ENCODE measurements around the gene TOR1B.

DNA sequence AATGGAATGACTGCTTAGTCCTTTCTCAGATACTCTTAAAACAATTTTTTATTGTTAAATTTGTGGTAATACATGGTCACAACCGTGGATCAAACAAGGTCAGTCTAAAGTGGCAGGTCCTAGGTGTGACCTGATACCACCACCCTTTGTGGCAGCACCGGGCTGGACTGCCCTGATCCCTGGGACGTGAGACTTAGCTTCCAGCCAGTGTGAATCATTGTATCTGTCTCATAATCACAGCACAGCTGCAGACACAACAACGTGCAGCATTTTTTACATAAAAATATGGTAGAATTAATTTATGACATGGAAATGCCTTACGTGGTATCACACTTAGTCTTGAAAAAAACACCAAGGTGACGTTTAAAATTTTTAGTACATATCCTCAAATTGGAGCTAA, 7.8 kb downstream of the TOR1B start:
- TF ChIP-seq, protein P1, sequence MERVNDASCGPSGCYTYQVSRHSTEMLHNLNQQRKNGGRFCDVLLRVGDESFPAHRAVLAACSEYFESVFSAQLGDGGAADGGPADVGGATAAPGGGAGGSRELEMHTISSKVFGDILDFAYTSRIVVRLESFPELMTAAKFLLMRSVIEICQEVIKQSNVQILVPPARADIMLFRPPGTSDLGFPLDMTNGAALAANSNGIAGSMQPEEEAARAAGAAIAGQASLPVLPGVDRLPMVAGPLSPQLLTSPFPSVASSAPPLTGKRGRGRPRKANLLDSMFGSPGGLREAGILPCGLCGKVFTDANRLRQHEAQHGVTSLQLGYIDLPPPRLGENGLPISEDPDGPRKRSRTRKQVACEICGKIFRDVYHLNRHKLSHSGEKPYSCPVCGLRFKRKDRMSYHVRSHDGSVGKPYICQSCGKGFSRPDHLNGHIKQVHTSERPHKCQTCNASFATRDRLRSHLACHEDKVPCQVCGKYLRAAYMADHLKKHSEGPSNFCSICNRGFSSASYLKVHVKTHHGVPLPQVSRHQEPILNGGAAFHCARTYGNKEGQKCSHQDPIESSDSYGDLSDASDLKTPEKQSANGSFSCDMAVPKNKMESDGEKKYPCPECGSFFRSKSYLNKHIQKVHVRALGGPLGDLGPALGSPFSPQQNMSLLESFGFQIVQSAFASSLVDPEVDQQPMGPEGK (CRISPR knock-in tag; IDR thresholded peaks at IDR 0.05; ENCODE audit: borderline replicate concordance), result no peak
- no peak for TF ChIP-seq ZC3H10 (CRISPR knock-in tag; IDR thresholded peaks at IDR 0.05)
